Aorta (tissue), 5 donors: Measurements from ENCODE around the gene CCDC18. TPM values are rescaled to one million over a fixed set of nuclear protein-coding genes. Genes with fewer than 3 reads are reported as not detected.
"Not testable (repeated sequence)": the region's sequence is repeated elsewhere in the genome, so short reads cannot be mapped to it uniquely, and the experiment has no call there.

Experiments used
- ATAC-seq: fragments of 200-7000 bp; cut with Tn5 transposase; one replicate; pipeline ENCODE4 v1.9.1; 2022; ENCODE audit warnings: moderate library complexity; ENCODE audit not compliant: low FRiP score
- DNase-seq, 2 donors: peaks; one replicate each; pipeline ENCODE4 v3.0.0-alpha.2; 2020
- H3K27ac ChIP-seq, 2 donors: one replicate each; pipeline ENCODE4 v1.5.1; 2013; ENCODE audit warnings: low read length in 2 of 2, mild to moderate bottlenecking in 2 of 2, moderate library complexity in 2 of 2, control low read depth in 1 of 2, inconsistent platforms in 1 of 2, low read depth in 1 of 2
- H3K27me3 ChIP-seq, 2 donors: one replicate each; pipeline ENCODE4 v1.6.1; 2013; ENCODE audit warnings: control low read depth in 1 of 2, low read length in 1 of 2, mild to moderate bottlenecking in 1 of 2, moderate library complexity in 1 of 2; ENCODE audit not compliant: insufficient read depth in 2 of 2, control insufficient read depth in 1 of 2
- H3K36me3 ChIP-seq, 2 donors: one replicate each; pipeline ENCODE4 v1.6.1; 2013; ENCODE audit warnings: control low read depth in 1 of 2, low read length in 1 of 2, mild to moderate bottlenecking in 1 of 2; ENCODE audit not compliant: insufficient read depth in 2 of 2, control insufficient read depth in 1 of 2
- H3K4me1 ChIP-seq, 2 donors: one replicate each; pipeline ENCODE4 v1.6.1; 2013; ENCODE audit warnings: low read length in 2 of 2, control low read depth in 1 of 2, mild to moderate bottlenecking in 1 of 2, moderate library complexity in 1 of 2; ENCODE audit not compliant: insufficient read depth in 2 of 2, control insufficient read depth in 1 of 2
- H3K4me3 ChIP-seq, 2 donors: one replicate each; pipeline ENCODE4 v1.5.1; 2013; ENCODE audit warnings: low read length in 2 of 2, control low read depth in 1 of 2, mild to moderate bottlenecking in 1 of 2
- H3K9me3 ChIP-seq: one replicate; pipeline ENCODE4 v1.6.1; 2013; ENCODE audit warnings: mild to moderate bottlenecking, low read length; ENCODE audit not compliant: control insufficient read depth
- WGBS, 2 donors: extraction: QIAGEN DNeasy Blood & Tissue Kit; methylation state at CpG; one replicate each; pipeline ENCODE4 v1.1.7; 2013; 5-methylcytosine and 5-hydroxymethylcytosine counted together
- intact Hi-C, 2 donors: fragments of 100-400 bp; cut with DNase I; formaldehyde crosslinking; loops; one replicate each; pipeline versions ENCODE4 v1.14.2 to v1.15.0; 2022
- polyA plus RNA-seq, 2 donors: library from polyadenylated mRNA; stranded (reverse); fragments of 200-250 nt; gene quantifications; one replicate each; pipeline ENCODE4 v1.2.3, GENCODE V29; 2013
- total RNA-seq, 2 donors: library from RNA; stranded (reverse); fragmentation: NEBNext Ultra II Directional; extraction: Animal tissue kit (Norgen Biotek cat#: 25700); gene quantifications; one replicate each; pipeline ENCODE4 v1.2.1, GENCODE V29; 2021
- donor health status: healthy with polysubstance abuse.
- donor health status: Bipolar disorder and iron deficiency.
- donor health status: DM: no; HTN: no; CAD: no.
- donor health status: DM: no; HTN: no; CAD: no.
- donor health status: DM: yes; HTN: yes; CAD: no.

The CCDC18 gene
- total and polyA plus RNA-seq, 4 donors: 1.2 to 6.6 (median 4.4) TPM

- DNase-seq (no peak), ATAC-seq (no peak)
- Histone ChIP-seq H3K27me3 (no peaks in the 10 kb centered on the region), H3K4me1 (no peaks in the 10 kb centered on the region), H3K27ac (no peak overlapping the region), H3K36me3 (no peaks in the 10 kb centered on the region), H3K4me3 (no peak overlapping the region), H3K9me3 (peaks cover 1% of the 10 kb centered on the region)
- 54 to 57% methylated on average over 8 of the region's 8 CpGs for WGBS, 2 donors
- intact Hi-C loops: no loop called here
Measured at GRCh38 chr1:93255222-93256079, 74.9 kb downstream of the CCDC18 start.

- no peak for DNase-seq
- no peak overlapping the region for H3K4me3 ChIP-seq
- intact Hi-C loops: no loop called here
Measured at GRCh38 chr1:93256433-93256832, 75.9 kb downstream of the CCDC18 start.

GRCh38 chr1:93257889-93258288 lies 77.4 kb downstream of the CCDC18 start:
- H3K27me3 ChIP-seq: no peaks in the 10 kb centered on the region
- no peak for DNase-seq
- no peaks in the 10 kb centered on the region for H3K4me1 ChIP-seq
- no peak for ATAC-seq
- no peak overlapping the region for H3K4me3 ChIP-seq
- no peak overlapping the region for H3K27ac ChIP-seq
- peaks cover 2% of the 10 kb centered on the region for H3K9me3 ChIP-seq
- no peaks in the 10 kb centered on the region for H3K36me3 ChIP-seq
- intact Hi-C loops: no loop called here

More at GRCh38 chr1:93256433-93256832, 75.9 kb downstream of the CCDC18 start:
- H3K27me3 ChIP-seq: no peaks in the 10 kb centered on the region
- H3K9me3 ChIP-seq: peaks cover 1% of the 10 kb centered on the region
- no peak for ATAC-seq
- WGBS, 2 donors: 96 to 98% methylated on average over 2 of the region's 2 CpGs
- no peaks in the 10 kb centered on the region for H3K4me1 ChIP-seq
- H3K36me3 ChIP-seq: no peaks in the 10 kb centered on the region
- H3K27ac ChIP-seq: no peak overlapping the region

GRCh38 chr1:93260726-93261125 lies 80.2 kb downstream of the CCDC18 start:
- H3K27ac ChIP-seq: not testable (repeated sequence)

GRCh38 chr1:93262645-93263044 lies 82.1 kb downstream of the CCDC18 start:
- ATAC-seq: no peak
- Histone ChIP-seq H3K27ac (no peak overlapping the region), H3K4me3 (no peak overlapping the region), H3K4me1 (no peaks in the 10 kb centered on the region), H3K9me3 (peaks cover 2% of the 10 kb centered on the region), H3K36me3 (no peaks in the 10 kb centered on the region), H3K27me3 (no peaks in the 10 kb centered on the region)
- intact Hi-C loops: no loop called here
- DNase-seq: no peak
- 97 to 100% methylated on average over 3 of the region's 3 CpGs for WGBS, 2 donors

More at GRCh38 chr1:93260726-93261125, 80.2 kb downstream of the CCDC18 start:
- ATAC-seq, H3K9me3 ChIP-seq, DNase-seq, H3K36me3 ChIP-seq, H3K4me1 ChIP-seq, H3K27me3 ChIP-seq, H3K4me3 ChIP-seq, intact Hi-C loops: not testable (repeated sequence)
- 99 to 100% methylated on average over 3 of the region's 3 CpGs for WGBS, 2 donors

GRCh38 chr1:93268888-93269287 lies 88.4 kb downstream of the CCDC18 start:
- ATAC-seq, intact Hi-C loops: not testable (repeated sequence)

GRCh38 chr1:93275262-93275633 lies 94.7 kb downstream of the CCDC18 start:
- WGBS, 2 donors: 78 to 98% methylated on average over 3 of the region's 3 CpGs
- H3K27me3 ChIP-seq, H3K36me3 ChIP-seq, DNase-seq, H3K9me3 ChIP-seq, H3K4me1 ChIP-seq, ATAC-seq, intact Hi-C loops, H3K27ac ChIP-seq, H3K4me3 ChIP-seq: not testable (repeated sequence)

More at GRCh38 chr1:93268888-93269287, 88.4 kb downstream of the CCDC18 start:
- DNase-seq, H3K4me3 ChIP-seq, H3K27ac ChIP-seq, H3K4me1 ChIP-seq, H3K27me3 ChIP-seq, H3K9me3 ChIP-seq, H3K36me3 ChIP-seq: not testable (repeated sequence)
- whole genome bisulfite sequencing, 2 donors: 96 to 97% methylated on average over 3 of the region's 3 CpGs

GRCh38 chr1:93275634-93276295 lies 95.2 kb downstream of the CCDC18 start:
- no peaks in the 10 kb centered on the region for H3K4me1 ChIP-seq
- intact Hi-C loops: no loop called here
- H3K9me3 ChIP-seq: no peaks in the 10 kb centered on the region
- no peak for DNase-seq
- ATAC-seq: no peak
- no peaks in the 10 kb centered on the region for H3K27me3 ChIP-seq
- no peak overlapping the region for H3K27ac ChIP-seq
- WGBS, 2 donors: 76 to 77% methylated on average over 5 of the region's 5 CpGs
- H3K4me3 ChIP-seq: no peak overlapping the region
- H3K36me3 ChIP-seq: no peaks in the 10 kb centered on the region

GRCh38 chr1:93277530-93277929 lies 97.0 kb downstream of the CCDC18 start:
- H3K27me3 ChIP-seq, H3K36me3 ChIP-seq, H3K4me1 ChIP-seq, DNase-seq, H3K4me3 ChIP-seq, H3K27ac ChIP-seq, ATAC-seq, intact Hi-C loops, H3K9me3 ChIP-seq: not testable (repeated sequence)
- 41 to 46% methylated on average over 3 of the region's 3 CpGs for WGBS, 2 donors
